Measurements from ENCODE around the gene TOX4. TPM values are rescaled to one million over a fixed set of nuclear protein-coding genes. Genes with fewer than 3 reads are reported as not detected.

TOX4 gene
- total RNA-seq, 4 donors from 2014 or later, result 31.4 to 74.5 (median 61.7) TPM

DNA sequence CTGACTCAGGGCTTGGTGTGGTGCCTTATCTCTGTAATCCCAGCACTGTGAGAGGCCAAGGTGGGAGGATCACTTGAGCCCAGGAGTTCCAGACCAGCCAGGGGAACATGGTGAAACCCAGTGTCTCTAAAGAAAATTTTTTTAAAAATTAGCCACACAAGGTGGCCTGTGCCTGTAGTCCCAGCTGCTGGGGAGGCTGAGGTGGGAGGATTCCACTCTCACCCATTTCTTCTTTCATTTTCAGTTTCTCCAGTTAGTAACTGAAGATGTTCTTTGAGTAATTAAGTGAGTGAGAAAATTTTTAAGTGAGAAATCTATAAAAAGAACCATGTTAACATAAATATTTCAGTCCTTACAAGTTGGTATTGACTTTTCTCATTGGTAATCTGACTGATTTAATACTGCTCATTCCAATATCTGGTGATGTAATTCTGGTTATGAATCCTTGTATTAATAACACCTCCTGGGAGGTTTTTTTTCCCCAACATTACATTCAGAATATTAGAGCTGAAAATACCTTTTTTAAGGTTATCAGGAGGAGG lies 28.1 kb downstream of the TOX4 start:
- peaks cover 0 to 17% (median 2%) of the 10 kb centered on the region in 4 donors for H3K4me1 ChIP-seq
- H3K27ac ChIP-seq, result no peak overlapping the region
- H3K9me3 ChIP-seq, result no peaks in the 10 kb centered on the region
- H3K36me3 ChIP-seq, result peaks cover 0 to 31% (median 0%) of the 10 kb centered on the region in 3 donors
- TF ChIP-seq POLR2A (IDR thresholded peaks at IDR 0.05), result no peak
- TF ChIP-seq, protein P1, sequence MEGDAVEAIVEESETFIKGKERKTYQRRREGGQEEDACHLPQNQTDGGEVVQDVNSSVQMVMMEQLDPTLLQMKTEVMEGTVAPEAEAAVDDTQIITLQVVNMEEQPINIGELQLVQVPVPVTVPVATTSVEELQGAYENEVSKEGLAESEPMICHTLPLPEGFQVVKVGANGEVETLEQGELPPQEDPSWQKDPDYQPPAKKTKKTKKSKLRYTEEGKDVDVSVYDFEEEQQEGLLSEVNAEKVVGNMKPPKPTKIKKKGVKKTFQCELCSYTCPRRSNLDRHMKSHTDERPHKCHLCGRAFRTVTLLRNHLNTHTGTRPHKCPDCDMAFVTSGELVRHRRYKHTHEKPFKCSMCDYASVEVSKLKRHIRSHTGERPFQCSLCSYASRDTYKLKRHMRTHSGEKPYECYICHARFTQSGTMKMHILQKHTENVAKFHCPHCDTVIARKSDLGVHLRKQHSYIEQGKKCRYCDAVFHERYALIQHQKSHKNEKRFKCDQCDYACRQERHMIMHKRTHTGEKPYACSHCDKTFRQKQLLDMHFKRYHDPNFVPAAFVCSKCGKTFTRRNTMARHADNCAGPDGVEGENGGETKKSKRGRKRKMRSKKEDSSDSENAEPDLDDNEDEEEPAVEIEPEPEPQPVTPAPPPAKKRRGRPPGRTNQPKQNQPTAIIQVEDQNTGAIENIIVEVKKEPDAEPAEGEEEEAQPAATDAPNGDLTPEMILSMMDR (IDR thresholded peaks at IDR 0.05), result no peak
- no peaks in the 10 kb centered on the region for H3K27me3 ChIP-seq
- no peak for DNase-seq
- no peak overlapping the region for H3K4me3 ChIP-seq

- peaks cover 0 to 20% (median 4%) of the 10 kb centered on the region in 4 donors for H3K4me1 ChIP-seq
- DNase-seq, result no peak
- no peak overlapping the region for H3K27ac ChIP-seq
- TF ChIP-seq, protein P1 (IDR thresholded peaks at IDR 0.05), result no peak
- no peak for TF ChIP-seq POLR2A (IDR thresholded peaks at IDR 0.05)
- H3K9me3 ChIP-seq, result no peaks in the 10 kb centered on the region
- H3K36me3 ChIP-seq, result peaks cover 0 to 28% (median 0%) of the 10 kb centered on the region in 3 donors
- no peaks in the 10 kb centered on the region for H3K27me3 ChIP-seq
- no peak overlapping the region for H3K4me3 ChIP-seq
Observed at GRCh38 chr14:21506557-21506956, 29.6 kb downstream of the TOX4 start.

- H3K36me3 ChIP-seq, result peaks cover 0 to 10% (median 0%) of the 10 kb centered on the region in 3 donors
- H3K27me3 ChIP-seq, result no peaks in the 10 kb centered on the region
- H3K4me1 ChIP-seq, result peaks cover 0 to 20% (median 4%) of the 10 kb centered on the region in 4 donors
- no peak overlapping the region for H3K27ac ChIP-seq
- peak overlapping the region in 2 of 4 donors; percentile 63 to 84 for H3K4me3 ChIP-seq
- H3K9me3 ChIP-seq, result no peaks in the 10 kb centered on the region
- no peak for DNase-seq
- TF ChIP-seq, protein P1 (IDR thresholded peaks at IDR 0.05), result no peak
- no peak for TF ChIP-seq POLR2A (IDR thresholded peaks at IDR 0.05)
Observed at GRCh38 chr14:21509432-21510143, 32.6 kb downstream of the TOX4 start.

DNA sequence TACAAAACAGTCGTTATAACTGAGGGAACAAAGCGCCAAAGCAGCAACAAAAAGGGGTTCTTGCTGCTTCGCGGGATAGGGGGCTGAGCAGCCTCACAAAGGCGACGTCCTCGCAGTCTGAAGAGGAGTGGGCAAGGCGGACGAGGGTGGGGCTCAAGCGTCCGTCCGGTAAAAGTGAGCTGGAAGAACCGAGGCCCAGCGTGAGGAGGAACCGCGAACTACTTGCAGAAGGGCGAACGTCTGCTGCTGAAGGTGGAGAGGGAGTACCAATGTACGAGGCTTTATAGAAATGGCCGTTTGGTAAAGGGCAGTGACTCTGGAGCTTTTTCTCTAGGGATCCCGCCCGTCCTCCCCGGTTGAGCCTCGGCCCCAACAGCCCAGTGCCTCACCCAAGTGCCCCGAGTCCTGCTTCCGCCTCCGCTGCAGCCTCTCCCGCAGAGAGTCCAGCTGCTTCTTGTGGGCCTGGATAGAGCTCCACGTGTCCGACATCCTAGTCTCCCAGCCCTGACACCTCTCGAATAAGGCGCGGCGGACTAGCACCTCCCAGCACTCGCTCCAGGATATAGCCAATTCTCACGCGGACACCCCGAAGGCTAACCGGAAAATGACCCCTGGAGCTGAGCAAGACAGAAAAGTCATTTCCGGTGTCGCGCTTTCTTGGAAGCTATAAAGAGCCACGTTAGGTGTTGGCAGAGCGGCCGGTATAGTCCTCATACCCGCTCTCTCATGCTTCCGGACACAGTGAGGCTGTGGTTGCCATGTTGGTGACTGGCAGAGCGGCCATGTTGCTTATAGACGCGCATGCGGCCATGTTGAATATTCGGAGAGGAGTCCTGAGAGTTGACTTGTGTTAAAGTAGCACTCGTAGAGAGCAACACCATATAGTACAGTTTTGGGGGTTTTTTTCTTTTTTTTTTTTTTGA lies 34.0 kb downstream of the TOX4 start, which contains the start of gene METTL3:
Gene METTL3 (minus strand): TSS at position 606 of the 923 bp plus-strand sequence. CDS start 117 bp downstream, at position 489.
- peak; percentile 14 to 51 for TF ChIP-seq POLR2A (IDR thresholded peaks at IDR 0.05)
- TF ChIP-seq, protein P1 (IDR thresholded peaks at IDR 0.05), result no peak
- no peaks in the 10 kb centered on the region for H3K9me3 ChIP-seq
- peak within 1 kb of the TSS; percentile 79 to 87 (median 84) for H3K27ac ChIP-seq
- no peaks in the 10 kb centered on the region for H3K27me3 ChIP-seq
- H3K4me3 ChIP-seq, result peak within 1 kb of the TSS; percentile 63 to 91 (median 85)
- peaks cover 0 to 10% (median 0%) of the 10 kb centered on the region in 3 donors for H3K36me3 ChIP-seq
- DNase-seq, result peak; percentile 91 to 99 (median 93)
- H3K4me1 ChIP-seq, result peaks cover 0 to 14% (median 4%) of the 10 kb centered on the region in 4 donors

- Histone ChIP-seq H3K36me3 (no peaks in the 10 kb centered on the region), H3K27ac (peak overlapping the region in 1 of 4 donors; percentile 1), H3K4me1 (peaks cover 0 to 10% (median 4%) of the 10 kb centered on the region in 4 donors), H3K4me3 (no peak overlapping the region), H3K27me3 (no peaks in the 10 kb centered on the region), H3K9me3 (no peaks in the 10 kb centered on the region)
- DNase-seq, result no peak
- no peak for TF ChIP-seq POLR2A (IDR thresholded peaks at IDR 0.05)
- TF ChIP-seq, protein P1 (IDR thresholded peaks at IDR 0.05), result no peak
Observed at GRCh38 chr14:21514341-21514740, 37.3 kb downstream of the TOX4 start.
